Measurements from ENCODE around the gene HS2ST1.

DNA sequence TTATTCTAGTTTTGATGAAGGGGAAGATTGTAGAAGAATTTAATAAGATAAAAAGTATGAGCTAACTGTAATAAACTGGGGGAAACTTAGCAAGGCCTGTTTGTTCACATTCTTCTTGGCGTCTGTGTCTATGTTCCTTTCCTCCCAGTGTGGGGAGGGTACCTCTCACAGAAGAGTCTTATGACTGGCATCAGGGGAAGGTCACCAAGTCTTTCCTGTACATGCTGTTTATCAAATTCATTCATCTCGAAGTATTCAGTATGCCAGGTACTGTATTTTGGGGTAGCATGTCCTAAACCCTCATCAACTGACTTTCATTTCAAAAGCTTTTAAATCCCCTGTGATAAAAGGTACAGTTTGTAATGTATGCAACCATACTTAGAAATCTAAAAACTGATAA lies 78.4 kb downstream of the HS2ST1 start:
- TF ChIP-seq CTCF (IDR thresholded peaks at IDR 0.05 in 2 of 3, conservative IDR thresholded peaks at IDR 0.05 in 1 of 3; ENCODE audit: borderline replicate concordance in 1 of 3, insufficient read depth in 1 of 3, low read depth in 2 of 3, low read length in 2 of 3) (no peak), POLR2AphosphoS5 (IDR thresholded peaks at IDR 0.05; ENCODE audit: low read depth, low read length) (no peak)

Measured in HCT116 (cell line).